NCI-H82 (cell line): ENCODE measurements around the gene SCAMP4.

Source experiments
- DNase-seq: peaks from one replicate; lab custom pipeline; 2025; lab: John Stamatoyannopoulos, UW

Gene SCAMP4

GRCh38 chr19:1905110-1905862, at the start of gene SCAMP4, which contains the start of gene ADAT3:
Gene SCAMP4 (plus strand): TSS chr19:1905399. CDS start chr19:1915020, 9,621 bp downstream.
Gene ADAT3 (plus strand): TSS chr19:1905399. CDS start chr19:1912048, 6,649 bp downstream.
- peak; percentile 98 for DNase-seq

- peak; percentile 60 for DNase-seq
Observed at GRCh38 chr19:1855828-1856255, 49.4 kb upstream of the SCAMP4 start.

- peak; percentile 70 for DNase-seq
Observed at GRCh38 chr19:1856345-1856697, 48.9 kb upstream of the SCAMP4 start.

- peak; percentile 70 for DNase-seq
Observed at GRCh38 chr19:1856698-1857603, 48.2 kb upstream of the SCAMP4 start.

GRCh38 chr19:1857648-1858326, 47.4 kb upstream of the SCAMP4 start:
- DNase-seq = peak; percentile 48

- DNase-seq = no peak
Observed at GRCh38 chr19:1858412-1859081, 46.7 kb upstream of the SCAMP4 start.

- peak; percentile 97 for DNase-seq
Observed at GRCh38 chr19:1859331-1859781, 45.8 kb upstream of the SCAMP4 start.

- peak; percentile 83 for DNase-seq
Observed at GRCh38 chr19:1860042-1860775, 45.0 kb upstream of the SCAMP4 start.

- DNase-seq = peak; percentile 27
Observed at GRCh38 chr19:1860821-1861598, 44.2 kb upstream of the SCAMP4 start.

GRCh38 chr19:1861599-1862031, 43.6 kb upstream of the SCAMP4 start:
- DNase-seq = no peak

- peak; percentile 47 for DNase-seq
Observed at GRCh38 chr19:1862068-1862423, 43.2 kb upstream of the SCAMP4 start.

GRCh38 chr19:1862424-1863327, 42.5 kb upstream of the SCAMP4 start:
- peak; percentile 51 for DNase-seq

GRCh38 chr19:1863328-1863637, 41.9 kb upstream of the SCAMP4 start, which contains the start of gene KLF16:
Gene KLF16 (minus strand): TSS chr19:1863579. CDS start chr19:1863497, 82 bp downstream.
- no peak for DNase-seq

GRCh38 chr19:1863638-1864479, 41.3 kb upstream of the SCAMP4 start:
- DNase-seq = peak; percentile 96

GRCh38 chr19:1864480-1865171, 40.6 kb upstream of the SCAMP4 start:
- peak; percentile 76 for DNase-seq

GRCh38 chr19:1865172-1866010, 39.8 kb upstream of the SCAMP4 start:
- DNase-seq = no peak
